ENCODE measurements around the gene HDAC2. TPM values are rescaled to one million over a fixed set of nuclear protein-coding genes. Genes with fewer than 3 reads are reported as not detected.
"Not testable (repeated sequence)": the region's sequence is repeated elsewhere in the genome, so short reads cannot be mapped to it uniquely, and the experiment has no call there.

Gene HDAC2
- polyA plus RNA-seq, 3 donors = 224 to 240 (median 227) TPM

DNA sequence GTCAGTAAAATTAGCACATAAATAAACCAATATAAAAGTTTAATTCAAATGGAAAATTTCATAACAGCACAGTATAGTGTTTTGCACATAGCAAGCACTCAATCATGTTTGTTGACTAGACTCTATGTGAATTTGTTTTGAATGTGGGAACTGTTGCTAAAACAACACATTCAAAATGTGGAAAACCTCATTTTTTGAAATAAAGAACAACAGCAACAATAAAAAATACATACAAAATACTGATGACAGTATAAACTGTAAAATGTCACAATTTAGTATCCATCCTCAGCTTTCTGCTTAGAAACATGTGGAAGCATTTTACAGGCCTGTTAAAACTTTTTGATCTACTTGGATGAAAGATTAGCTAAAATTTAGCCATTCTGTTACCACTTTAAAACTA, 47.4 kb downstream of the HDAC2 start:
- DNase-seq = no peak

GRCh38 chr6:113921299-113921904, 49.5 kb downstream of the HDAC2 start:
- no peak for DNase-seq

DNA sequence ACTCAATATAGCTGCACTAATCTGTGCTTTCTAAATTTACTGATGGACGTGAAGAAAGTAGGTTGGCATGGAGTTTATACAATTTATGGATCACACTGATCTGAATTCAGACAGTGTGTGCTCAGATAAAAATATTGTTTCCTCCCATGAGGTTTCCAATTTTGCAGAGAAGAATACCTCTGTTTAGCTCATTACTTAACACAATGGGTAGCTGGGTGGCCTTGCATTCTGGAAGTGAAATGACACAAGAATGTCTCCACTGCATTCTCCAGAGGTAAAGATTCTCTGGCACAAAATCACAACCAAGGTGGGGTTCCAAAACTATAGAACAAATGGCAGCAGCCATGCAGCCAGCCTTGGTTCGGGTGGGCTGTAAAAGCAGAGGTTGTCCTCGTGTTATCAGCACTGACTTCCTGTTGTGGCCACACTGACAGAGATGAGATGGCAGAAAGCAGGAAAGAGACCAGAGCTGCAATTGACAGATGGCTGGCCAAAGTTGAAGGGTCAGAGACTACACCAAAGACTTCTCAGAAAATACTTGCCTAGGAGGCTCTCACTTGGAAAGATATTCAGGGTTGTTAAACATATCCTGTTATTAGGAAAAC, 50.2 kb downstream of the HDAC2 start:
- DNase-seq = no peak

GRCh38 chr6:113910285-113910684, 60.7 kb downstream of the HDAC2 start:
- not testable (repeated sequence) for DNase-seq

DNA sequence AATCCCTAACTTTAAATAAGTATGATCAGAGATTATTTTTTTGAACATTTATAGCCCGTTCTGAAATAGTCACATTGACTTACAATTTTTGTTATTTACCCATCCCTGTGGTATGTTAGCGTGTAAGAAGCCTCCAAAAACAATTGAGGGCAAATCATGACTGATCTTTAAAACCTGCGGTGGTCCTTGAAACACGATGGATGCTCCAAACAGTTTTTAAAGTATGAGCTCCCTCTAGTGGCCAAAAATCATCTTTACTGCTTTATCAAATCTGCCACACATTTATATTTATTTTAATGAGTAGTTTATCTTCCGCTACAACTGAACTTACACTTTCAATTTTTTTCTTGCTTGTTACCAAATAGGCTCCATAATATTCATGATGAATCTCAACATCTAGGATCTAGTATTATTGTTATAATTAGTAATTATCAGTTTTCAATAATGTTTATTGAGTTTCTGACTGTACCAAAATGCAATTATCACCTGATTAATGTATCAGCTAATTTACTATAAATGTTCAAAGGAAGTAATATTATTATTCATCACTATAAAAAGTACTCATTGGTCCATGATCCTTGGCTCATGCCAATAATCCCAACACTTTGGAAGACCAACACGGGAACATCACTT, 61.6 kb downstream of the HDAC2 start:
- peak; percentile 70 for DNase-seq

DNA sequence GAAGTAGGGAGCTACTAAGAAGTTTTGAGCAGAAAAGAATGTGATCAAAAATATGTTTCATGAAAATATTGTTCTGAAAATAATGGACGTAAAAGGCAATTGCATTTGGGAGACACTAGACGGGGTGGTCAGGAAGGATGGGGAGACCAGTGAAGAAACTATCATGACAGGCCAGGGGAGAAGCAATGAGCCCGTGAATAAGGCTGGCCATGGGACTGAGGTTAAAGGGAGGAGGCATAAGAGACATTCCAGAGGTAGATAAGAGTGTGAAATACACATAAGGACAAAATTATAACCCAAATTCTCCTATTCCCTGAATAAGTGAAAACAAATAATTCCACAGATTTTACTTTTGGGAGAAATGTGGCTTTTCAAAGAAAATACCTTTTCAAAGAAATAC, 62.1 kb downstream of the HDAC2 start:
- no peak for DNase-seq

- no peak for DNase-seq
Measured at GRCh38 chr6:113907102-113907815, 63.7 kb downstream of the HDAC2 start.

DNA sequence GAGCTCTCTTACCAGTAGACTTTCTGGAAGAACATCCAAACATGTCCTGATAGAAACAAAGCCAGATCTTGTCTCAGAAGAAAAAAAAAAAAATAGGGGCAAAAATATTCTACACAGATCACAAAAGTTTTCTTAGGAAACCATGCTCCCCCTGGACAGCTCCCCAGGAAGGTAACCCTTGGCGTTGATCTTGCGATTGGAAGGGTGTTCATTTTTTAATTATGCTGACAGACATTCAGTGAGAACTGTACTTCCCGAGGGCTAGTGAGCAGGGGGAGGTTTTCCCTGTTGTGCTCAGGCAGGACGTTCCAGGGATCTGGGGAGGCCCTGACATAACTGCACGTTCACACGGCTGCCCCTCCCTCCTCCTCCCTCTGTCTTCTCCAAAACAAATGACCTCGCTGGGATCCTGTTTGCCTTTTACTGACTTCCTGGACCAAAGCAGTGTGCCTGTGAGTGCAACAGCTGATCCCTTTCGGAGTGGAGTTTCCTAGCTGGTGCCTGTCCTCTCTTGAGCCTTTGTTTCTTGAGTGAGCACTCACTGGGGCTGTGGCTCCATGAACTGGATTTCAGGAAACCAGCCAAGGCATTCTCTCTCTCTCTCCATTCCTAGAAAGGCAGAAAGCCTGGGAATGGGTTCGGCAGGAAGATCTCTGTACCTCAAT, 67.2 kb downstream of the HDAC2 start:
- DNase-seq = peak; percentile 71

DNA sequence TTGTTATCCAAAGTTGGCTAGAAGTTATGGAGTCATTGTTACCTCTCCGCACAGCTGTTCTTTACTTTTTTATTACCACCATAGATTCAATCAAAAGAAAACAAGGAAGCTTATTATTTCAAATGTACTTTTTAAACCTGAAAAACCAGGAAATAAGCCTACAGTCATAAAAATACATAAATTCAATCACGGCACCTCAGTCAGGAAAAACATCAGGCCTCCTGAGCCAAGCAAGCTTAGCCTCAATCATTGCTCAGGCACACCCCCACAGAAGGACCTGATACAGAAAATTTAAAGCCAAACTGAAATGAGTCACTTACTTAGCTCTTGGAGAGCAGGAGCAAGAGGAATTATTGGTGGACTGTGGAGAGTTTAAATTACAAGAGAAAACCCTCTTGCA, 69.5 kb downstream of the HDAC2 start:
- no peak for DNase-seq

GRCh38 chr6:113894712-113895674, 76.0 kb downstream of the HDAC2 start:
- DNase-seq = no peak

DNA sequence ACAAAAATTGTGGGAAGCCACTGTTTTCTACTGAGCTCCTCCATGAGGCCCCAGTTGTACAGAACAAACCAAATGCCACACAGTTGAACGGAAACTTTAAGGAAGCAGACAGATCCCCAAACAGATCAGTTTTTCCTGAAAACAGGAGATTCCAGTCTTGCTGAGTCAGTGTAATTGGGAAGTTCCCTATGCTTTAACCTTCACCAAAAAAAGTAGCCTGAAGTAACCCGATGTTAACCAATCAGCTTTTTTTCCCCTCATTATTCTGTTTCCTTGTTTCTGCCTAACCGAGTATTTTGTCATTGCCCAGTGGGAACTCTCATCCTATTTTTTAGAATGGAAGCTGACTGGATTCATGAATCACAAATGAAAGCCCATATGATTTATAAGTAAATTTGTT, 77.1 kb downstream of the HDAC2 start:
- DNase-seq = no peak

DNA sequence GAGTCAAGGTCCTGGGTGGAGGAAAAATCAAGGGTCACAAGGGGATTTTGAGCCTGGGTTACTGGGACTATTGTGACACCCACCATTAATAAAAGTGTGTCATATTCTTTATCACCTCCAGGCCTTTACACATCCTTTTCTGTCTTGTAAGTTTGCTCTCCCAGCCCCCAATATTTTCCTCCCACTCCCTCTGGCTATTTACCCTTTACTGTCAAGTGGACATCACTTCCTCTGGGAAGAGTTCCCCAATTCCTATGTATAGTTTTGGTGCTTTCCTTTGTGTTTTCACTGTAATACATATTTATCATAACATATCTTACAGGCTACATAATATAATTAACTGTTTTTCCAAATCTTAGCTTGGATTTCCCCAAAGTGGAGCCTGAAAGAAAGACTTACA, 77.5 kb downstream of the HDAC2 start:
- DNase-seq = no peak

DNA sequence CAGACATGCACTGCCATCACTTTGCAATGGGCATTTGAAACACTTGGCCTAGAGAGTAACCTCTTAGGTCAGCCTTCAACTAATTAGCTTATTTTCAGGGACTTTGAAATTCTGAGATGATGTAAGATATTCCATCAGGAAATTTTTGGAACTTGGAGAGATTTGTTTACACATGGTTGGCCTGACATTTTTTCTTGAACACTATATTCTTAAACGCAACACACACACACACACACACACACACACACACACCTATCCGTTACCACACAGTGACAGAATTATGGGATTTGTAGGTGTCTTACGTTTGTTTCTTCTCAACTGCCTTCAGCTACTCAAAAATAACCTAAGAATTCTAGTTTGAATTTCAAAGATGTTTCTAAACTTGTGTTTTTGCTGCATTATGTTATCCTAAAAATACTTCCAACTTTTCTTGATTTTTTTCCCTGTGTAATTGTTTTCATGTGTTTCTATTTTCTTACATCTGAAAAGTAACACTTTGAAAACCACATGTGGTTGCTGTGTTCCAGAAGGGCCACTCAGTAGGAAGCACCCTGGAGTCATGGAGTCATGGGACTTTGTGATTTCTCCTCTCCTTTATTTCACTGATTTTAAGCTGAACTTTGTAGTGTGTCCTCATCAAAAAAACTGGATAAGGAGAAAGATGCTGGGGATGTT, 81.9 kb downstream of the HDAC2 start:
- no peak for DNase-seq

- no peak for DNase-seq
Measured at GRCh38 chr6:113888493-113888892, 82.5 kb downstream of the HDAC2 start.

GRCh38 chr6:113886512-113886911, 84.4 kb downstream of the HDAC2 start:
- no peak for DNase-seq

DNA sequence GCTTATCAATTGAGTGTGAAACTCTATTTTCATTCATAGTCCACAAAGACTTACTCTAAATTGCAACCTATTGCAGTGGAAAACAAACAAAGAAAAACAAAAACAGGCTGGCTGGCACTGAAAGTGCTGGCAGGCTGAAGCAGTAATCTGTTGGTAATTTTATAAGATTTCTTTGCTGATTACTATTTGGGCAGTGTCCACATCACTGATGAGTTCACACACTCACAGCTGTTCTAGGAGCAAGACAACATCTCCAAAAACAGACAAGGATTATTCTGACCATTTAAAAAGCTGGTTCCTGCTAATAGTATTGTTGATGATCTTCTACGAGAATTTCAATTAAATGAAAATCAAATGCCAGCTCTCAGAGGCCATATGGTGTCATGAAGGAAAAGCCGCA, 86.9 kb downstream of the HDAC2 start:
- DNase-seq = no peak
